ENCODE measurements around the gene SNRNP48.

SNRNP48 gene

DNA sequence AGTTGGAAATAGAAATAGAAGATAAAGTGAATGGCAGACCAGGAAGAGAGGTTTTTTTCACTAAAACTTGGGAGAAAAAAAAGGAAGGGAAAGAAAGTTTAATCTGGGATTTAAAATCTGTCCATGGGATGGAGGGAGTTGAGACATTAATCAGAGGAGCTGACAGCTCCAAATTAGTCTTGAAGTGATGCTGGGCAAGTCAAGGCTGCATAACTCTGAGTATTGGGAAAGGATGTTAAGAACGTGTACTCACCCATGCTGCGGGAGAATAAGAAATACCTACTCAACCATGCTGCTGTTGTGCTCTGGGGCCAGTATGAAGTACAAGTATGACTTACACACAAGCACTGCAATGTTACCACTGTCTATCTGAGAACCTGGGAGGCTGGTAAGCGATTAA, 47.5 kb downstream of the SNRNP48 start:
- peaks cover 4% of the 10 kb centered on the region for H3K27me3 ChIP-seq

DNA sequence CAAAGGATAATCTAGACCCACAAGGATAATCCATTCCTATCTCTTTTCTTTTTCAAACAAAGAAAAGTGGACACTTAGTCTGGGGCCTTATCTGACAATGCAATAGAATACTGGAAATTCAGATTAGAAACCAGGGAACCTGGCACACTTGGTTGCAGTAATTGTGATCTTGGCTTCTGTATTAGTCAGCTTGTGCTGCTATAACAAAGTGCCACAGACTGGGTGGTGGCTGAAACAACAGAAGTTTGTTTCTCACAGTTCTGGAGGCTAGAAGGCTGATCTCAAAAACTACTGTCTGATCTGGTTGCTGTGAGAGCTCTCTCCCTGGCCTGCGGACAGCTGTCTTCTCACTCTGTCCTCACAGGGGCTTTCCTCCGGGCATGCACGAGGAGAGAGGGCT, 49.4 kb downstream of the SNRNP48 start:
- no peaks in the 10 kb centered on the region for H3K36me3 ChIP-seq
- H3K27ac ChIP-seq: no peak overlapping the region
- TF ChIP-seq, protein P1, sequence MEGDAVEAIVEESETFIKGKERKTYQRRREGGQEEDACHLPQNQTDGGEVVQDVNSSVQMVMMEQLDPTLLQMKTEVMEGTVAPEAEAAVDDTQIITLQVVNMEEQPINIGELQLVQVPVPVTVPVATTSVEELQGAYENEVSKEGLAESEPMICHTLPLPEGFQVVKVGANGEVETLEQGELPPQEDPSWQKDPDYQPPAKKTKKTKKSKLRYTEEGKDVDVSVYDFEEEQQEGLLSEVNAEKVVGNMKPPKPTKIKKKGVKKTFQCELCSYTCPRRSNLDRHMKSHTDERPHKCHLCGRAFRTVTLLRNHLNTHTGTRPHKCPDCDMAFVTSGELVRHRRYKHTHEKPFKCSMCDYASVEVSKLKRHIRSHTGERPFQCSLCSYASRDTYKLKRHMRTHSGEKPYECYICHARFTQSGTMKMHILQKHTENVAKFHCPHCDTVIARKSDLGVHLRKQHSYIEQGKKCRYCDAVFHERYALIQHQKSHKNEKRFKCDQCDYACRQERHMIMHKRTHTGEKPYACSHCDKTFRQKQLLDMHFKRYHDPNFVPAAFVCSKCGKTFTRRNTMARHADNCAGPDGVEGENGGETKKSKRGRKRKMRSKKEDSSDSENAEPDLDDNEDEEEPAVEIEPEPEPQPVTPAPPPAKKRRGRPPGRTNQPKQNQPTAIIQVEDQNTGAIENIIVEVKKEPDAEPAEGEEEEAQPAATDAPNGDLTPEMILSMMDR (IDR thresholded peaks at IDR 0.05): no peak

More for the DNA sequence above, 47.5 kb downstream of the SNRNP48 start:
- Histone ChIP-seq H3K4me3 (ENCODE audit: low read depth in 1 of 2, low read length in 1 of 2) (no peak overlapping the region), H3K27ac (no peak overlapping the region), H3K9me3 (no peaks in the 10 kb centered on the region), H3K36me3 (no peaks in the 10 kb centered on the region), H3K4me1 (ENCODE audit: control insufficient read depth in 1 of 2, insufficient read depth in 1 of 2, low read depth in 1 of 2, low read length in 1 of 2) (peaks cover 13 to 14% of the 10 kb centered on the region in 2 experiments)
- TF ChIP-seq, protein P1 (IDR thresholded peaks at IDR 0.05): no peak

DNA sequence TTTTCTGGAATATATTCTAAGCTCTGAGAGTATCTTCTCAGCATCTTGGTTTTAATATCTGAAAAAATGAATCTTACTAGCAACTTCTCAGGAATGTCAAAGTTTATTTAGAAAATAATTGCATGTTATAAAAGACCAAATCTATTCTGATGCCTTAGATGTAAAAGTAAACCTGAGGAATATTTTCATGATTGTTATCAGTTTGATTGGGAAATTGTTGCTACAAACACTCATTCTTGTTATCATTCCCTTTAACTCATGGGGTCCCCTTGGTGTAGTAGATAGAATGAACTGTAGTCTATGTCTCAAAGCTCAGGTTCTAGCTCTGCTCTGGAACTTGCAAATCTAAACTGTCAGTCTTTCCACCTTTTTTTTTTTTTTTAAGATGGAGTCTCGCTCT, 50.0 kb downstream of the SNRNP48 start:
- TF ChIP-seq, protein P1 (IDR thresholded peaks at IDR 0.05): no peak
- no peaks in the 10 kb centered on the region for H3K27me3 ChIP-seq

More for the DNA sequence above, 49.4 kb downstream of the SNRNP48 start:
- H3K27me3 ChIP-seq: no peaks in the 10 kb centered on the region
- H3K9me3 ChIP-seq: no peaks in the 10 kb centered on the region
- peaks cover 26 to 31% of the 10 kb centered on the region in 2 experiments for H3K4me1 ChIP-seq (ENCODE audit: control insufficient read depth in 1 of 2, insufficient read depth in 1 of 2, low read depth in 1 of 2, low read length in 1 of 2)
- H3K4me3 ChIP-seq (ENCODE audit: low read depth in 1 of 2, low read length in 1 of 2): no peak overlapping the region

DNA sequence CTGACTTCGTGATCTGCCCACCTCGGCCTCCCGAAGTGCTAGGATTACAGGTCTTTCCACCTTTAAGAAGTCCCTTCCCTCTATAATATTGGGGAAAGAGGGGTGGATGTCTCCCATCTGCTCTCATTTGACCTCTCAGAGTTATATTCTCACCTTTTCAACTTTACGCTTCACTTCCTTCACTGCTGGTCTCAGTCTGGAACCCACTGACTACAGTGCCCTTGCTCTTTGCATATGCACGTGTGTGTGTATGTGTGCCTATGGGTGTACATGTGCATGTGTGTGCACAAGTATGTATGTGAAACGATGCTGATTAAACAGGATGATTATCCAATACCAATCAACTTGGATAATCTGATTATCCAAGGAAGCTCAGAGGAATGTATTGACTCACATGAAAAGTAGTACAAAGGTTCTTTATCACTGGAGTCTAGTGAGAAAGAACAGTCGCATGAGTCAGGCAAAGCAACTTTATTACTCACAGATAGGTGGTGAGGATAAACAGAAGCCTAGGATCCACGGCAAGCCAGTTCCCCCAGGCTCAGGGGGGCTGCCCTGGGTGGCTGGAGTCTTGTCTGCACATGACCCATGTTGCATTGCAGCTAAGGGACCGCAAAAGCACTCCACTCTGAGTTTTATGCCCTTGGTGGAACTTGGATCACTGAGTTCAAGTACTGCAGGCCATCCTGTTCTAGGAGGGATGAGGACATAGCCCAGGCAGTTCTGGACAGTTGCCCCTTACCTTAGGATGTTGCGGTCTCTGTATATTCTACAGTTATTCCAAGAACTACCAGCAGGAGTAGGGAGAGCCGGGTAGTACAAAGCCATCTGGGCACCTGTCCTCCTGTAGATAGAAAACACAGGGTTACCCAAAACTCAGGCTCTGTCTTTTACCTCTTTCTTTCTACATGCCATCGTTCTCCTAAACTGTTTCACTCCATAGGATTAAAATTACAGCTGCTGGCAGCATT, 50.9 kb downstream of the SNRNP48 start:
- Histone ChIP-seq H3K9me3 (no peaks in the 10 kb centered on the region), H3K4me3 (ENCODE audit: low read depth in 1 of 2, low read length in 1 of 2) (no peak overlapping the region), H3K27me3 (no peaks in the 10 kb centered on the region), H3K4me1 (ENCODE audit: control insufficient read depth in 1 of 2, insufficient read depth in 1 of 2, low read depth in 1 of 2, low read length in 1 of 2) (peaks cover 27 to 31% of the 10 kb centered on the region in 2 experiments), H3K27ac (no peak overlapping the region), H3K36me3 (no peaks in the 10 kb centered on the region)
- TF ChIP-seq, protein P1 (IDR thresholded peaks at IDR 0.05): no peak

More for the DNA sequence above, 50.0 kb downstream of the SNRNP48 start:
- no peak overlapping the region for H3K4me3 ChIP-seq (ENCODE audit: low read depth in 1 of 2, low read length in 1 of 2)
- H3K36me3 ChIP-seq: no peaks in the 10 kb centered on the region
- no peaks in the 10 kb centered on the region for H3K9me3 ChIP-seq
- peaks cover 30 to 34% of the 10 kb centered on the region in 2 experiments for H3K4me1 ChIP-seq (ENCODE audit: control insufficient read depth in 1 of 2, insufficient read depth in 1 of 2, low read depth in 1 of 2, low read length in 1 of 2)
- no peak overlapping the region for H3K27ac ChIP-seq

DNA sequence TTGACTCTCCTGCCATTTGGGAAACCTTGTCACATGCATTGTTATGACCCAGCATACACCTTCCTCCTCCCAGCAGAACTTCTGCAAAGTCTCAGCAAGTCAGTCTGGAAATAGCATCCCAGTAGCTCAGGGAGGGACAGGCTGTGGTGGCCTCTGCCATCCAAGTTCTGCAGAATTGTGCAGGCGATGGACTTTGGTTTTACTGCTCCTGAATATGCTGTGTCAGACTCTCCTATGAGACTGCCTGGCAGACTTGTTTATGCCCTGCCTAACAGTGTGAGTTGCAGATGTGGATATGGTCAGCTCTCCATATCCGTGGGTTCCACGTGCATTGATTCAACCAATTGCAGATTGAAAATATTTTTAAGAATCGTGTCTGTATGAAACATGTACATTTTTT, 52.8 kb downstream of the SNRNP48 start:
- TF ChIP-seq, protein P1 (IDR thresholded peaks at IDR 0.05): no peak
- H3K36me3 ChIP-seq: no peaks in the 10 kb centered on the region
- H3K9me3 ChIP-seq: no peaks in the 10 kb centered on the region
- peaks cover 24 to 30% of the 10 kb centered on the region in 2 experiments for H3K4me1 ChIP-seq (ENCODE audit: control insufficient read depth in 1 of 2, insufficient read depth in 1 of 2, low read depth in 1 of 2, low read length in 1 of 2)
- H3K27me3 ChIP-seq: no peaks in the 10 kb centered on the region
- no peak overlapping the region for H3K4me3 ChIP-seq (ENCODE audit: low read depth in 1 of 2, low read length in 1 of 2)
- H3K27ac ChIP-seq: no peak overlapping the region
